NCI-H2196 (cell line): ENCODE results near the gene RSPO4.
A peak's percentile ranks its signal among the peaks of the same experiment; 100 is the strongest.

Source experiments
- DNase-seq: peaks from one replicate; lab custom pipeline; 2025; ENCODE audit not compliant: unreplicated experiment; lab: John Stamatoyannopoulos, UW

RSPO4 gene

GRCh38 chr20:971346-971745, 30.8 kb downstream of the RSPO4 start:
- no peak for DNase-seq

DNA sequence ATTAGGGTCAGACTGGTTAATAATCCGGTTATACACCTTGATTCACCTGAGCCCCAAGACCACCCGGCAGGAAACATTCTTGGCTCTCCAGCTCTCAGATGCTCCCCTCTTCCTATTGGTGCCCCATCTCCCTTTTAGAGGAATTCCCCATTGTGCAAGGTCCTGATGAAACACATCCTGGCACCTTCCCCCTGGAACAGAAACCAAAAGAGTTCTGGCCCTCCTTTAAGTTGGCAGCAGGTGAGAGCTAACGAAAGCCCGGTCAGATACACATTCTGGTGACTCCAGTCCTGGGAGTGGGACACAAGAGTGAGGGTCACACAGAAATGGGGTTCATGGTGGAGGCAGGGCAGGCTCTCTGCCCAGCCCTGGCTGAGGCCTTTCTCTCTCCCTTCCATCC, 32.2 kb downstream of the RSPO4 start:
- DNase-seq, result no peak

GRCh38 chr20:967796-968742, 34.0 kb downstream of the RSPO4 start:
- peak; percentile 12 for DNase-seq

GRCh38 chr20:965956-966355, 36.2 kb downstream of the RSPO4 start:
- no peak for DNase-seq

DNA sequence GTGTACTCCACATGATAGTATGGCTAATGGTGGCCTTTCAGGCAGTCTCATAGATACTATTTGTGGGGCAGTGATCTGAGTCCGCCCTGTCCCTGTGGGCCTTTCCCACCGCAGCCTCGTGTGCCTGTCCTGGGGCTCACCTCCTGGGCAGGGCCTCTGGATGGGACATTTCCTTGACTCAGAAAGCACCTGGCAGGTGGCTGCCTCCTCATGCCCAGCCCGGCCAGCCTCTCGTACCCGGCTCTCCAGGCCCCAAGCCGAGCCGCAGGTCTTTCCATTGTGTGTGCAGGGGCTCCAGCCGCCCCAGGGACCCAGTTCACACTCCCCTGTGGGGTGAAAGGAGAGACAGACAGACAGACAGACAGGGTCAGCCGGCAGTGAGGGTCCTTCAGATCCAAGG, 38.3 kb downstream of the RSPO4 start:
- no peak for DNase-seq

GRCh38 chr20:962683-963082, 39.4 kb downstream of the RSPO4 start:
- no peak for DNase-seq

GRCh38 chr20:962223-962622, 39.9 kb downstream of the RSPO4 start:
- no peak for DNase-seq

- no peak for DNase-seq
Observed at GRCh38 chr20:961768-962167, 40.3 kb downstream of the RSPO4 start.

DNA sequence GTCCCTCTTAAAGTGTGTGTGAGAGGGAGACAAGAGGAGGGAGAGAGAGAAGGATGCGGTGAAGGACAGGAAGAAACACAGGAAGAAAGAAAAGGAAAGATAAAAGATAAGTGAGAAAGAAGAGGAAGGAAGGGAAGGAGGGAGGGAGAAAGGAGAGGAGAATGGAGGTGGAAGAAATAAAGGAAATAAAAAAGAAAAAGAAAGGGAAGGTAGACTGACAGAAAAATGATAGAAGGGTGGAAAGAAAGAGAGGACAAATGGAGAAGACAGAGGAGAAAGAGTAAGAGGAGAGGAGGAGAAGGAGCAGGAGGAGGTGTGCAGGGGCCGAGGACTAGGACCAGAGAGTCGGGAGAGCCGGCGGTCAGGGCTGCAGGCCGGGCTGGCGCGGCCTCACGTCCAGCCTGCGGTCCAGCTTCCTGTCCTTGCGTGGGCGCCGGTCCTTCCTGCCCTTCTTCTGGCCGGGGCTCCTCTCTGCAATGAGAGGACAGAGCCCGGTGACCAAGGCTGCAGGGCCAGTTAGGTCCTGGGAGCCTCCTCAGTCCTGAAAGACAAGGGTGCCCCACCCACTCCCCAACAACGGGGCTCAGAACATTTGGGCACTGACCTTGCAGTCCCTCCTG, 42.0 kb downstream of the RSPO4 start:
- DNase-seq, result no peak

- DNase-seq, result no peak
Observed at GRCh38 chr20:958936-959815, 42.9 kb downstream of the RSPO4 start.

DNA sequence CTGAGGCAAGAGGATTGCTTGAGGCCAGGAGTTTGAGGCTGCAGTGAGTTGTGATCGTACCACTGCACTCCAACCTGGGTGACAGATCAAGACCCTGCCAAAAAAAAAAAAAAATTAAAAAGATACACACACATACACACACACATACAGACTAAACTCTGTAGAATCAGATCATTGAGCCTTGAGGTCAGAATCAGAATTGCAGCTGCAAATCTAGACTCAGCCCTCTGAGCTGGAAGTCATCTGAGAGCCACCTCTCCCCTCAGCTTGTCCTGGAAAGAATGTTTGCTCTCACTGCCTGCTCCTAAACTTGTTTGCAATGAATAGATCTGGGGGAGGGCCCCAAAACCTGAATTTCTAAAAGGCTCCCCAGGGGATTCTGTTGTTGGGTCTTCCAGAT, 44.6 kb downstream of the RSPO4 start:
- no peak for DNase-seq

GRCh38 chr20:956330-956951, 45.7 kb downstream of the RSPO4 start:
- peak; percentile 65 for DNase-seq

DNA sequence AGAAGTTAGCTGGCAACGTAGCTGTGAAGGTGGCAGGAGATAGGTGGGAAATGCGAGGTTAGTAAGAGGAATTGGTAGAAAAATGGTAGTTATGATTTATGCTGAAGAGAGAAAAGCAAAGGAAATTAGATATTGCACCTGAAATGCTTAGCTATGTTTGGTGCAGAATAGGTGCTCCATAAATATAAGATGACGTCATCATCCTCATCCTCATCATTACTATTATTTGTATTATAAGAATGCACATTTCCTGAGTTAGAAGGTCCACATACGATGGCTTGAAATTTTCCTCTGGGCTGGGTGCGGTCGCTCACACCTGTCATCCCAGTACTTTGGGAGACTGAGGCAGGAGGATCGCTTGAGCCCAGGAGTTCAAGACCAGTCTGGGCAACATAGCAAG, 46.5 kb downstream of the RSPO4 start:
- DNase-seq, result no peak

DNA sequence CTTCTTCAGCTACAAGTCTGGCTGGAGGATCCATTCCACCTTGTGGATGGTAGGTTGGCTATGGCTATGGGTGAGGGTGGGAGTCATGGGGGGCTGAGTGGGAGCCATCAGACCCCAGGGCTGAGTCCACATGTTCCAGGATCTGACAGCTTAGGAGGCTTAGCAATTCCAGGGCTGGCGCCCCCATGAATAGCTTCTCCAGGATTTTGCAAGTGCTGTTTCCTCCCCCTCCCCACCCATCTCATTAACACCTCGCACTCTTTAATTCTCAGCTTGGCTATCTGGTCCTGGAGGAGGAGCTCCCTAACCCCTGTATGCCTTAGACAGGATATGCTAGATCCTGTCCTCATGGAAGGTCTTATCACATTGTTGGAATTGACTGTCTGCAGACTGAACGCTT, 47.0 kb downstream of the RSPO4 start:
- no peak for DNase-seq

GRCh38 chr20:953742-954141, 48.4 kb downstream of the RSPO4 start:
- peak; percentile 15 for DNase-seq

GRCh38 chr20:952196-952795, 49.8 kb downstream of the RSPO4 start:
- no peak for DNase-seq

DNA sequence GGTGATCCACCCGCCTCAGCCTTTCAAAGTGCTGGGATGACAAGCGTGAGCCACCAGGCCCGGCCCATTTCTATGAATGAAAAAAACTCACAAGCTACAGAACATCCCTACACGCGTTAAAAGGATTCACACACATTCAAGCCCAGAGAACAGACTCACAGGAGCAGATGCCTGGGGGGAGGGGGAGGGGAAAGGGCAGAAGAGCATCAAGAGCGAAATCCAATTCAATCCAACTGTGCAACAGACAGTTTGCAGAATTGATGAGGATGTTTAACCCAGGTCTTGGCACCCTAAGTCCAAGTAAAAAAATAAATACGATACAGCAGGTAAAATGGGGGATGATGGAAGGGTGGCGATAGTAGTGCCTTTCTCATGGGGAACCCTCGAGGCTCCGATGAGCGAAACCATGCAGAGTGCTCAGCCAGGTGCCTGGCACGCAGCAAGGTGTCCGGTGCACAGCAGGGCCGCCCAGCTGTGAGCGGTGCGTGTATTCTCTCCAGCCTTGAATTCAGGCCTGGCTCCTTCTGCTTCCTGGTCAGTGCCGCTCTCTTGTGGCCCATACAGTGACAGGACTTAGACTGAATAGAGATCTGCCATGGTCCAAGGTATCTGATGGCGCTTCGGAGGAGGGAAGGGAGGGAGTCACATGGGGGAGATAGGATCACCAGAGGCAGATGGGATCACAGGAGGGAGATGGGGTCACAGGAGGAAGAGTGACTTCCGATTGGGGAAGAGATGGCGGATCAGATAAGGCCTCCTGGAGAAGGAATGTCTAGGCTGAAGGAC, 50.5 kb downstream of the RSPO4 start:
- DNase-seq, result no peak

GRCh38 chr20:949717-950116, 52.4 kb downstream of the RSPO4 start:
- DNase-seq, result no peak

DNA sequence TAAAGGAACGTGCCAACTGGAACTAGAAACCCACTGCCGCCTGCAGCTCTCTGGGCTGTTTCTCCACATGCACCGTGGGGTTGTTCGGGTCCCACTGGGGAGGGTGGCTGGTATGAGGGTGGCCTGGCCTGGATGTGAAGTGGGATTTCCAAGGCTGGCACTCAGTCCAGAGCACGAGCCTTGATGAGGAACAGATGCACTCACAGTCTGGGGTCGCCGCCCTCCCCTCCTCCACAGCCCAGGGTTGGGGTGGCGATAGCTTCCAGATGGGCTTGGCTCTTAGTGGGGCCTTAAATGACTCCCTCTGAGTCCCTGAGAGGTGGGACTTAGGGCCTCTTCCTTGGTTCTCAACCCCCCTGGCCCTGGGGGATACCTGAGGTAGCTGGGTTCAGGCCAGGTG, 55.3 kb downstream of the RSPO4 start:
- no peak for DNase-seq

DNA sequence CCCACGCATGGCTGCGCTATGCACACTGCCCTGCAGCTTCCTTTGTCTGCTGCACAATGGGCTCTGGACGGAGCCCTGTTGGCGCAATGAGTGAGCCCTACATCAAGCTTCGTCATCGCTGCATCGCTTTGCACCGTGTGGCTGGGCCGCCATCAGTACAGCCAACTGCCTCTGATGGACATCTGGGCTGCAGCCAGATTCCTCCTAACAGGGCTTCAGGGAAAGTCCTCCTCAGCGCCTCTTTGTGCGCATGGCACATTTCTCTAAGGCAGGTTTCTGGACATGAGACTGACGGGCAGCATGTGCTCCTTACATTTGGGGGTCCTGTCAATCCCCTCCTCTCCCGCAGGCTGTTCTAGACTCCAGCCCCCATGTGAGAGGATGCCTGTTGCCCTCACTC, 56.3 kb downstream of the RSPO4 start:
- no peak for DNase-seq
